ELR (cell line): Measurements from ENCODE around the gene YAF2.

Source experiments
- DNase-seq: peaks from one replicate; pipeline ENCODE4 v3.0.0-alpha.2; 2015; ENCODE audit warnings: low read depth

Gene YAF2

GRCh38 chr12:42143452-42144157 is 94.4 kb downstream of the YAF2 start:
- DNase-seq, result peak; percentile 33

- no peak for DNase-seq
Measured at GRCh38 chr12:42141981-42142606, 96.0 kb downstream of the YAF2 start.

- DNase-seq, result peak; percentile 64
Measured at GRCh38 chr12:42140901-42141300, 97.1 kb downstream of the YAF2 start.

- DNase-seq, result peak; percentile 82
Measured at GRCh38 chr12:42135259-42135814, 102.7 kb downstream of the YAF2 start.

GRCh38 chr12:42130672-42131402 is 107.2 kb downstream of the YAF2 start:
- peak; percentile 72 for DNase-seq

- DNase-seq, result peak; percentile 83
Measured at GRCh38 chr12:42129595-42130204, 108.3 kb downstream of the YAF2 start.

GRCh38 chr12:42128888-42129287 is 109.2 kb downstream of the YAF2 start:
- DNase-seq, result no peak

GRCh38 chr12:42128327-42128726 is 109.7 kb downstream of the YAF2 start:
- peak; percentile 60 for DNase-seq

- DNase-seq, result no peak
Measured at GRCh38 chr12:42126963-42127362, 111.1 kb downstream of the YAF2 start.

- no peak for DNase-seq
Measured at GRCh38 chr12:42125388-42125767, 112.7 kb downstream of the YAF2 start.

GRCh38 chr12:42124764-42125387 is 113.2 kb downstream of the YAF2 start:
- no peak for DNase-seq

- peak; percentile 80 for DNase-seq
Measured at GRCh38 chr12:42119085-42119633, 118.9 kb downstream of the YAF2 start.

- peak; percentile 26 for DNase-seq
Measured at GRCh38 chr12:42118136-42118879, 119.7 kb downstream of the YAF2 start.

GRCh38 chr12:42109031-42109430 is 129.0 kb downstream of the YAF2 start:
- no peak for DNase-seq
